HG02623 (cell line): ENCODE data around the gene EVX1.

ENCODE experiments used
- ATAC-seq: cut with Tn5 transposase; IDR thresholded peaks from one replicate; pipeline ENCODE4 v1.9.1; 2021; ENCODE audit warnings: moderate library complexity; ENCODE audit not compliant: unreplicated experiment

The EVX1 gene

DNA sequence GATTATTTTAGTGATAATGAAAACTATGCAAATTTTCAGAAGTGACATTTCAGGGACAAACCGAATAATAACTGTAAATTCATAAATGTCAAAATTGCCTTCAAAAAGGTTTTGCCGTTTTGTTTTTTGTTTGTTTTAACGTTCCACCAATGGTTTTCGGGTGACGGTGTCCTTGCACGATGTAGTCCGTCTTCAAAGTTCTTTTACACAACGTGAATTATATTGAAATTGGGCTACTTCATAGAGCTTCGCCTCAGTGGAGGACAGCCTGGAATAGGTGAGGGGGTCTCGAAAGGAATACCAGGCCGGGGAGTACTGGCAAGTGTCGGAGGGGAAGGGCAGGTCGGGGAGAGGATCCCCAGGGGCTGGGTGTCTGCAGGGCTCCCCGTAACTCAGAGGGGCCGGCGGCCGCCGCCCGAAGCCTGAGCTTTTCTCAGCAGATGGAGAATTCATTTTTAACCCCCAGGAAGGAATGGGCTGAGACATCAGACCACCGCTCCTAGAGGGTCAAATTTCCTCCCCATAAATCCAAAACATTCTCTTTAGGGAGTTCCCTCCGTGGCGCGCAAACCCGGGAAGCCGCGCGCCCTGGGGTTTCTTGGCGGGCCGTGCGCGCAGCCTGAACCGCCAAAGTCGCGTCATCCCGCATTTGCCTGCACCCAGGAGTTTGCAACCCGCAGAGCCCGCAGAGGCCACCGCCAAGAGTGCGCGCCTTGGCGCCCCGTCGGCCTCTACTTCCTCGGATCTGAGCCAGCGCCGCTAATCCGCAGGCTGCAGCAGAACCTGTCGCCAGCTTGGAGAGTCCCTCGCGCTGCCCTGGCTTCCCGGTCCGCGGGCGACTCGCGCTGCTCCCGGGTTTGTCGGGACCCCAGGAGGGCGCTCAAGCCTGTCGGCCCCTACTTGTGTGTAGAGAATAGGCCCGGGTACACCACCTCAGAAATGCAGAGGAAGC is 17.3 kb upstream of the EVX1 start:
- no peak for ATAC-seq

DNA sequence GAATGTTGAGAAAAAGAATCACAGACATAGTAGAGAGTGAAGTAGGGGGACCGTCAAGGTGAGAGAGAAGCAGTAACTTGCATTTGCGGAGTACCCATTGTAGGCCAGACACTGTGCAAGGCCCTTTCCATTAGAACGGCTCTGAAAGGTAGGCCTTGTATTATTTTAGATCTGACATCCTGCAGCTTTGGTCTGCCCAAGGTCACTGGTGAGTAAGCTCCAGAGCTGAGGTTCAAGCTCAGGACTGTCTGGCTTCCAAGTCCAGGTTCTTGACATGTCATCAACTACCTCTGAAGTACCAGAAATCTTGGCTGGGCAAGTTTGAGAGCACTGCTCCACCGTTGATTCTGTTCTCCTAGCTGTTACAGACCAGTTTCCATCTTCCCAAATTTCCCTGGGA is 13.2 kb upstream of the EVX1 start:
- ATAC-seq: no peak

DNA sequence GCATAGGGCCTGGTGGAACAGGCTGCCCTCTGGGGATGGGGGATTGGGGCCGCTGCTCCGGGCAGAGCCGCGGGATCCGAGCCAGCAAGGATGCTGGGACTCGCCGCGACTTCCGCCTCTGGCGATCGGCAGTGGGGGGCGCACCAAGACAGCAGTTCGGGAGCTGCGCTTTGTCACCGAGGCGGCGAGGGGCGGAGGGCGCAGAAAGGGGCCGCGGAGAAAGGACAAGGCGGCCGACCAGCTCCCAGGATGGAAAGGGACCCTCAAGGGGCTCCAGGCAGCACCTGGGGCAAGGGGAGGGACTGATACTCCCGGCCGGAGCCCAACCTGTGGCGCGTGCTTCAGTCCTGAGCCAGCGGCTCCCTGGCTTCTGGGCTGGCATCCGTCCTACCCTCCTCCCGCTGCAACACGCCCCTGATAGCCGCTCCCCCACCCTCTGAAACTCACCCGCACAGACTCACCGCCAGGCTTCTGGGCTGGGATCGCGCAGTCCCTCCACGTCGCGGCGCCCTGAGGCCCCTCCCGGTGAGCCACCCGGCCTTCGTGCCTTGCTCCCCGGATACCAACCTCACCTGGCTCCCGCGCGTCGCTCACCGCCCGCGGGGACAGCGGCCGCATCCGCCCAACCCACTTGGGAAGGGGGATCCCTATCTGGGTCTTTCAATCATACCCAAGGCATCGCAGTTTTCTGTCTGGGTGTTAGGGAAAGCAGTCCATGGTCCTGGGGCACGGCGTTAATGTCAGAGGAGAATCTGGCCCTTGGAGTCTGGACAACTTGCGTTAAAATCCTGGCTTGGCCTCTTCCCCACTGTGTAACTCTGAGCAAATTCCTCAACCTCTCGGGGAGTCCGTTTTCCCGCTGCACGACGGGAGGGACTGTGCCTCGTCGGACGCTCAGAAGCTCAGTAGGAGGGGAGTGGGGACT is 7.0 kb upstream of the EVX1 start:
- no peak for ATAC-seq

- ATAC-seq: no peak
Measured at GRCh38 chr7:27237735-27238334, 4.8 kb upstream of the EVX1 start.

- ATAC-seq: no peak
Measured at GRCh38 chr7:27238979-27239386, 3.6 kb upstream of the EVX1 start.

DNA sequence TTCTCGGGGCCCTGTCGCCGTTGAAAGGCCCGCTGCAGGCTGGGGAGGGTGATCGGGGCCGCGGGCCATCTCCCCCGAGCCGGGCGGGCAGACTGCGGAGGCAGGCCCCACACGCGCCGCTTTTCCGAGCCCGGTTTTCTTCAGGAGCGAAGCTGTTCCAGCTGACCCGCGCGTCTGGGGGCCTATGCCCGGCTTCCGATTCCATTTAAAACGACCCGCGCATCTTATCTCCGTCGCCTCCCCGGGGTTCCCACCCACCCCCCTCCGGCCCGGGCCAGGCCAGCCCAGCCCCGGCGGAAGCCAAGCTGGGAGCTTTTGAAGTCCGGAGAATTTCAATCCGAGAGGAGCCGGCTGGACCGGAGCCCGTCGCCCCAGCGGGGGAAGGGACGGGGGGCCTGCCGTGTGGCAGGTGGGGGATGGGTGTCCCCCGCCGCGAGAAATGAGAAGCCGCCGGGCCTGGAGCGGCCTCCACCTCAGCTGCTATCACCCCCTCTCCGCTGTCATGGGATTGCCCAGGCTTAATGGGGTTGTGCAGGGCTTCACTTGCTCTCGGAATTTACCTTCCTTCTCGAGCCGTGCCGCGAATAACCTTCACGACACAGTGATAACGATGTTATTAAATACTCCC is 3.1 kb upstream of the EVX1 start:
- no peak for ATAC-seq

- no peak for ATAC-seq
Measured at GRCh38 chr7:27240015-27240731, 2.4 kb upstream of the EVX1 start.

DNA sequence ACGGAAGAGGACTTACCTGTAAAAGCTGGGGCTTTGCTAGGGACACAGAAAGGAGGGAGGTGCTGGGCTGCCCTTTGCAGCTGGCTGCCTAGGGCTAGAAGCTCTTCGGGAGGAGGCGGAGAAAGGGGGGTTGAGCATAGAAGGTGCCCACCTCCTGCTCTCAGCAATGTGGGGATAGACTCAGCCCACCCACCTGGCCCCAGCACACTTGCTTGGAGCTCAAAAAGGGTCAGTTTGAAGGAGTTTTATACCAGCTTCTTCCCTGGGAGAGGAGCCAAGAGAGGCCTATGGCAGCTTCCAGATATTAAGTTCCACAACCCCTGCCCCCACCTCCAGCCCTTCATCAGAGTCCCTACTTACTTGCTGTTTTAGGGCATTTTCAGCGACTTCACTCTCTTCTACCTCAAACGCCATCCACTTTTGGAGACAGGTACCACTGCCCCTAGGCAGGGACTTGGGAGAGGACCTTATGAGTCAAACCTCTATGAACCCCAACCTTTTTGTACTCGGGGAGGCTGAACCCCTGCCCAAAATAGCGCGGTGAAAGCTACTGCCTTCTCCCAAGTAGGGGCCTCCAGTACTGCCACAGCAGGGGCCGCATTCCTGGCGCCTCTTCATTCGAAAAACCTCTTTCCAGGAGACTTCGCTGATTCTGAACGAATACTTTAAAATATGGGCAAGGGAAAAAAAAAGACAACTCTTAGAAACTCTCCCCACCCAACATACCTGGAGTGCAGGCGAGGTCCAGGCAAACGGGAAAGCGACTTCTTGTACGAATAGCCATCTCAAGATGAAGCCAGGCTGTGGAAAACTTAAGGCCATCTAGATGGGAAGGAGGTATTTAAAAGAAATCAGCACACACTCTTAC is 1.2 kb upstream of the EVX1 start:
- ATAC-seq: no peak

GRCh38 chr7:27242154-27242553 is 448 bp upstream of the EVX1 start:
- no peak for ATAC-seq

GRCh38 chr7:27243340-27244163 is 950 bp downstream of the EVX1 start:
- no peak for ATAC-seq

- no peak for ATAC-seq
Measured at GRCh38 chr7:27244488-27245123, 2.0 kb downstream of the EVX1 start.

- ATAC-seq: no peak
Measured at GRCh38 chr7:27245124-27245797, 2.7 kb downstream of the EVX1 start.

DNA sequence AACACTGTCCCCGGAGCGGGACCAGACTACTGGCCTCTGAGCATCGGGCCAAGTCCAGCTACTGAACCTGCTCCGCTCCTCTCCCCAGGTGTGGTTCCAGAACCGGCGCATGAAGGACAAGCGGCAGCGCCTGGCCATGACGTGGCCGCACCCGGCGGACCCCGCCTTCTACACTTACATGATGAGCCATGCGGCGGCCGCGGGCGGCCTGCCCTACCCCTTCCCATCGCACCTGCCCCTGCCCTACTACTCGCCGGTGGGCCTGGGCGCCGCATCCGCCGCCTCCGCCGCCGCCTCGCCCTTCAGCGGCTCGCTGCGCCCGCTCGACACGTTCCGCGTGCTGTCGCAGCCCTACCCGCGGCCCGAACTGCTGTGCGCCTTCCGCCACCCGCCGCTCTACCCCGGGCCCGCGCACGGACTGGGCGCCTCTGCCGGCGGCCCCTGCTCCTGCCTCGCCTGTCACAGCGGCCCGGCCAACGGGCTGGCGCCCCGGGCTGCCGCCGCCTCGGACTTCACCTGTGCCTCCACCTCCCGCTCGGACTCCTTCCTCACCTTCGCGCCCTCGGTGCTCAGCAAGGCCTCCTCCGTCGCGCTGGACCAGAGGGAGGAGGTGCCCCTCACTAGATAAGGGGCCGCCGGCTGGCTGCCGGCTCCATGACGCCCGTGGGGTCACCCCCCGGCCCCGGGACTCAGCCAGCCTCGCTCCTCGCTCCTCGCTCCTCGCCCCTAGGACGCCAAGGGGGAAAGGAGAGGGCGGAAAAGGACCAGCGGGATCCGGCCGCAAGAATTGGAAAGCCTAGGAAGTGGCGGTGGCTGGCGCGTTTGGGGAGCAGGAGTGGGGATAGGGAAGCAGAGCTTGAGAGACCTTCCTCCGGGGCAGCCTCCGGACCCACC is 3.4 kb downstream of the EVX1 start:
- ATAC-seq: no peak

DNA sequence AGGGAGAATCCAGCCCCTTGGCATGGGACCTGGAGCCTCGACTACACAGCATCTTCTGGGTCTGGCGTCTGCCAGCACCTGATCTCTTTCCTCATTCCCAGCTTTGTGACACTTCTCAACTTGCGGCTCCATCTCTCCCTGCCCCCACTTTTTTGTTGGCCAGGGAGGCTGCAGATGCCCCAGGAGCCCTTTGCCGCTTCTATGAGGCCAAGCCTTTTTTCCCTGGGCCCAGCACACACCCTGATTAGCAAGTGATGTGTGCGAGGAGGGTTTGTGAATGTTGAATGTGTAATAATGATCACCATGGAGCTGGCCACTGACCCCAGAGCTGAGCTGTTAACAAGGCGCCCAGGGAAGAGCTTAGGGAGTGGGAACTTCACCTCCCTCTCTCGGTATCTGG is 4.4 kb downstream of the EVX1 start:
- no peak for ATAC-seq

DNA sequence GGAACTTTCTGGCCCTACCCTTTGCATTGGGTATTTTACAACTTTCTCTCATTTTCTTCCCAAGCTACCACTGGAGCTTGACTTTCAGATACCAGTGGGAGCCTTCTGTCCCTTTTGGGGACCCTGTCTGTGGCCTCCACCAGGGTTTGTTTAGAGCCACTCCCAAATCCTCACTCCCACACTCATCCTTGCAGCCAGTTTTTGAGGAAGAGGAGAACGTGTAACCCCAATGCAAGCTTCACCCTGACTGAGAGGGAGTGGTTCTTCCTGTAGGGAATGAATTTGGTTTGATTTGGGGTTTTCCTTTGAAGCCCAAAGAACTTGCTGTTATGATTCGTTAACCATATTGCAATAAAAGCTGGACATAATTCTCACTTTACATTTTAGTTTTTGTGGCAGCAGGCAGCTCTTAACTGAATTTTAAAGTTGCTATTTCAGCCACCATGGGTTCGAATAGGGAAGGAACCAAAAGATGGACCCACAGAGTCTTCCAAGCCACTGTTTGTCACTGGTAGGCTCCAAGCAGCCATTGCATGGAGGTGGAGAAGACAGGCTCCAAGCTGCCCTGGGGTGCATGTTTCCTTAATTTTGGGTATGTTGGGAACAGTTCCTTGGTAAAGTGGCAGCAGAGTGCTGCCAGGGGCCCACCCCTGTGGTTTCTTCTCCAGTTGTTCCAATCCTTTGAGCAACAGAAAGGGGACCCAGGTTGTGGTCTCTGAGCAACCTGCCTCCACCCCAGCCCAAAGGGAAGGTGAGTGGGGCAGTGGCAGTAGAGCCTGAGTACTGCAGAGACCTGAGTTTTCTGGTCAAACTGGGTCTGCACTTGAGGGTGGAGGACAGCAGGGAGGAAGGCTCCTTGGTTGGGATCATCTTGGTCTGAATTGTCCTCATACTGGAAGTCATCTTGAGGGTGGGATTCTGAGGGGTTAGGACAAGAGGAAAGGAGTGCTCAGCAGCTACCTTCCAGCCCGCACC is 5.1 kb downstream of the EVX1 start:
- ATAC-seq: no peak
